A172 (cell line): ENCODE results near the gene IGF1R. TPM values are rescaled to one million over a fixed set of nuclear protein-coding genes. Genes with fewer than 3 reads are reported as not detected.
"Not testable (repeated sequence)": the region's sequence is repeated elsewhere in the genome, so short reads cannot be mapped to it uniquely, and the experiment has no call there.

Experiments
- DNase-seq: peaks from one replicate; pipeline ENCODE4 v3.0.0-alpha.2; 2015; ENCODE audit warnings: low spot score
- total RNA-seq: library from RNA; depleted of rRNA; stranded (reverse); fragments of >200 nt; shearing (Covaris generic); gene quantifications from 2 replicates; pipeline ENCODE4 v1.2.3, GENCODE V29; 2014; rRNA removed

The IGF1R gene
- total RNA-seq = 6.1 and 9.4 TPM in 2 replicates

GRCh38 chr15:98647774-98648653 lies at the start of gene IGF1R:
TSS of gene IGF1R (plus strand) at chr15:98648539. CDS start at chr15:98649582, 1,043 bp downstream.
- peak; percentile 50 for DNase-seq

GRCh38 chr15:98599909-98600691 lies 48.2 kb upstream of the IGF1R start:
- DNase-seq = peak; percentile 22

GRCh38 chr15:98604983-98605382 lies 43.4 kb upstream of the IGF1R start:
- DNase-seq = no peak

GRCh38 chr15:98609144-98609852 lies 39.0 kb upstream of the IGF1R start:
- DNase-seq = peak; percentile 77

- DNase-seq = no peak
Observed at GRCh38 chr15:98610991-98611390, 37.3 kb upstream of the IGF1R start.

GRCh38 chr15:98611808-98612207 lies 36.5 kb upstream of the IGF1R start:
- DNase-seq = no peak

- no peak for DNase-seq
Observed at GRCh38 chr15:98612490-98613110, 35.7 kb upstream of the IGF1R start.

GRCh38 chr15:98614681-98615080 lies 33.7 kb upstream of the IGF1R start:
- no peak for DNase-seq

GRCh38 chr15:98616397-98616796 lies 31.9 kb upstream of the IGF1R start:
- DNase-seq = no peak

GRCh38 chr15:98617328-98617980 lies 30.9 kb upstream of the IGF1R start:
- no peak for DNase-seq

GRCh38 chr15:98618576-98618975 lies 29.8 kb upstream of the IGF1R start:
- DNase-seq = not testable (repeated sequence)

- no peak for DNase-seq
Observed at GRCh38 chr15:98620020-98620419, 28.3 kb upstream of the IGF1R start.

- no peak for DNase-seq
Observed at GRCh38 chr15:98621021-98621420, 27.3 kb upstream of the IGF1R start.

GRCh38 chr15:98625614-98626013 lies 22.7 kb upstream of the IGF1R start:
- no peak for DNase-seq

GRCh38 chr15:98626153-98626552 lies 22.2 kb upstream of the IGF1R start:
- no peak for DNase-seq

GRCh38 chr15:98628216-98628615 lies 20.1 kb upstream of the IGF1R start:
- no peak for DNase-seq

- DNase-seq = no peak
Observed at GRCh38 chr15:98635848-98636247, 12.5 kb upstream of the IGF1R start.

- no peak for DNase-seq
Observed at GRCh38 chr15:98643115-98643514, 5.2 kb upstream of the IGF1R start.

- DNase-seq = no peak
Observed at GRCh38 chr15:98646546-98647025, 1.8 kb upstream of the IGF1R start.

GRCh38 chr15:98647026-98647773 lies 1.1 kb upstream of the IGF1R start:
- DNase-seq = peak; percentile 32
